Measurements from ENCODE around the gene CTTNBP2NL.
"Not testable (repeated sequence)": the region's sequence is repeated elsewhere in the genome, so short reads cannot be mapped to it uniquely, and the experiment has no call there.

CTTNBP2NL gene

DNA sequence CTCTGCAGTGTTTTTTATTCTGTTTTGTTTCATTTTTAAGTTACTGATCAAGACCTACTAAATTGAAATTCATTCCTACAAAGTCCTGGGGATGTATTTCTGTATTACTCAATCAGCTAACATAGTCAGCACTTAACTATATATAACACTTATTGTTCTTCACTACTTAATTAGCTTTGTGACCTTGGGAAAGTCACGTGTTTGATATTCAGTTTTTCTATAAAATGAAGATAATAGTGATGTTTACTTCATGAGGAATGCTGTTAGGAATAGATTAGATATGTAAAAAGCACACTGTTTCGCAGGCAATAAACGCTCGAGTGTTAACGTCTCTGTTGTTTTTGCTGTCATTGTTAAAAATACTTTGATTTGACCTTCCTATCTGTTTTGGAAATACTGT lies 44.6 kb downstream of the CTTNBP2NL start:
- Histone ChIP-seq H3K27me3 (no peaks in the 10 kb centered on the region), H3K27ac (no peak overlapping the region), H3K9ac (no peak overlapping the region), H3K4me1 (peaks cover 6% of the 10 kb centered on the region), H3K36me3 (peaks cover 7% of the 10 kb centered on the region; the same call in 1 of the 2 replicates), H3K4me3 (no peak overlapping the region), H3K9me3 (peaks cover 6% of the 10 kb centered on the region), H3K4me2 (no peak overlapping the region), H4K20me1 (no peaks in the 10 kb centered on the region)
- no peak for TF ChIP-seq Cebpa-rat (IDR thresholded peaks at IDR 0.05)

DNA sequence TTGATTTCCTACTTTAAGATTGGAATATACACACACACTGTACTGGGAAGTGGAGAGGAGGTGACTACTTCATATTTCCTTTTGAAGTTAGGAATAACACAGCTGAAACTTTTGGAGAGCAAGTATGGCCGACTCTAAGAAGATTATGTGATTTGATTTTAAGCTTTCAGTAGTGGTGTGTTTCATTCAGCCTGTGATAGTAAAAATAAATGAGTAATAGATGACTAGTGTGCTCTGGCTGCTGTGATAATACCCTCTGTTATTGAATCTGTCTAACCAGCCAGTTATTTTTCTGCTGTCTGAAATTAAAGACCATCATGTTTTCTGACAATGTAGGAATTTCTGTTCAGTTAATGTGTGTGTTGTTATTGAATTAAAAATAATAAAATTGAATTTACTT lies 48.3 kb downstream of the CTTNBP2NL start:
- Histone ChIP-seq H3K4me2 (no peak overlapping the region), H3K9me3 (no peaks in the 10 kb centered on the region), H3K27ac (no peak overlapping the region), H3K4me1 (no peaks in the 10 kb centered on the region), H3K27me3 (no peaks in the 10 kb centered on the region), H3K36me3 (peaks cover 6% of the 10 kb centered on the region; the same call in 1 of the 2 replicates), H4K20me1 (no peaks in the 10 kb centered on the region), H3K9ac (no peak overlapping the region), H3K4me3 (no peak overlapping the region)
- no peak for TF ChIP-seq Cebpa-rat (IDR thresholded peaks at IDR 0.05)

GRCh38 chr1:112445596-112445995 lies 49.6 kb downstream of the CTTNBP2NL start:
- Histone ChIP-seq H3K4me2 (no peak overlapping the region), H3K4me3 (no peak overlapping the region), H4K20me1 (no peaks in the 10 kb centered on the region), H3K27ac (no peak overlapping the region), H3K27me3 (no peaks in the 10 kb centered on the region), H3K4me1 (no peaks in the 10 kb centered on the region), H3K9me3 (no peaks in the 10 kb centered on the region), H3K36me3 (peaks cover 9% of the 10 kb centered on the region; the same call in 1 of the 2 replicates), H3K9ac (no peak overlapping the region)
- no peak for TF ChIP-seq Cebpa-rat (IDR thresholded peaks at IDR 0.05)

DNA sequence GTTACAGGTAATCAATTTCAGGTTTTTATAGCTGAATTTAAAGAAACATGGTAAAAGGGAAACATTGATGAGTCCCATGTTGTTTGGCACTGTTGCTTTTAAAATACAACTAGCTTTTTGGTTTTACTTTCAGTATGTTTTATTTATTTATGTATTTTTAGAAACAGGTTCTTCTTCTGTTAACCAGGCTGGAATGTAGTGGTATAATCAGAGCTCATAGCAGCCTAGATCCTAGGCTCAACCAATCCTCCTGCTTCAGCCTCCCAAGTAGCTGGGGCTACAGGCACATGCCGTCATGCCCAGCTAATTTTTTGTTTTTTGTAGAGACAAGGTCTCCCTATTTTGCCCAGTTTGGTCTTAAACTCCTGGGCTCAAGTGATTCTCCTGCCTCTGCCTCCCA lies 50.4 kb downstream of the CTTNBP2NL start:
- H3K36me3 ChIP-seq, result peaks cover 9% of the 10 kb centered on the region; the same call in 1 of the 2 replicates
- H3K9ac ChIP-seq, result no peak overlapping the region
- H3K4me1 ChIP-seq, result no peaks in the 10 kb centered on the region
- H3K9me3 ChIP-seq, result no peaks in the 10 kb centered on the region
- TF ChIP-seq Cebpa-rat (IDR thresholded peaks at IDR 0.05), result no peak
- H4K20me1 ChIP-seq, result no peaks in the 10 kb centered on the region
- H3K4me3 ChIP-seq, result no peak overlapping the region
- H3K27me3 ChIP-seq, result no peaks in the 10 kb centered on the region
- H3K4me2 ChIP-seq, result no peak overlapping the region
- H3K27ac ChIP-seq, result no peak overlapping the region

DNA sequence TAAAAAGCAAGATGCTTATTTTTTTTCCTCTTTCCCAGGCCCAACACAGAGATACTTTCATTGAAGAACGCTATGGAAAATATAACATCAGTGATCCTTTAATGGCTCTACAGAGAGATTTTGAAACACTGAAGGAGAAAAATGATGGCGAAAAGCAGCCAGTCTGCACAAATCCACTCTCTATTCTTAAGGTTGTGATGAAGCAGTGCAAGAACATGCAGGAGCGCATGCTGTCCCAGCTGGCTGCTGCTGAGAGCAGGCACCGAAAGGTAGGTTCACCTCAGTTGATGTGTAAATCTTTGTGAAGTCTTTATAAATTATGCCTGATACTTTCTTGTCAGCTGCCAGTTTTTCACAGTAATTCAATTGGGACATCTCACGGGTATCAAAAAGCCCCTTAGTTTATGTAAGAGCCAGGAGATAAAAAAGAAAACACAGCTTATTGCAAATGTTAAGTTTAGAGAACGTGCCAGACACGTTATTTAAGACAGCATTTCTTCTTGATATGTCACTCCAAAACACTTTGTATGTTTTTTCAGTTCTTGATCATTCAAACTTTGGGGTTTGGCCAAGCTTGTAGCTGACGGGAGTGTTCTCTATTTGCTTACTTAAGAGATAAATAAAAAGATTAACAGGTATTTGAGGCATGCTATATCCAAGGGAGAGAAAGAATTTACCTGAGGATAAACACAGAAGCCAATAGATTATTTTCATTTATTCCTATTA lies 53.1 kb downstream of the CTTNBP2NL start:
- TF ChIP-seq Cebpa-rat (IDR thresholded peaks at IDR 0.05), result no peak
- H3K9me3 ChIP-seq, result no peaks in the 10 kb centered on the region
- H3K4me3 ChIP-seq, result no peak overlapping the region

GRCh38 chr1:112449630-112449983 lies 53.6 kb downstream of the CTTNBP2NL start:
- no peak overlapping the region for H3K9ac ChIP-seq
- no peak overlapping the region for H3K4me3 ChIP-seq
- H4K20me1 ChIP-seq, result no peaks in the 10 kb centered on the region
- TF ChIP-seq Cebpa-rat (IDR thresholded peaks at IDR 0.05), result no peak
- H3K36me3 ChIP-seq, result peaks cover 28% of the 10 kb centered on the region
- no peak overlapping the region for H3K27ac ChIP-seq
- no peaks in the 10 kb centered on the region for H3K27me3 ChIP-seq
- H3K9me3 ChIP-seq, result no peaks in the 10 kb centered on the region
- H3K4me2 ChIP-seq, result no peak overlapping the region
- no peaks in the 10 kb centered on the region for H3K4me1 ChIP-seq

More for the DNA sequence above, 53.1 kb downstream of the CTTNBP2NL start:
- H3K4me1 ChIP-seq, result no peaks in the 10 kb centered on the region
- H3K4me2 ChIP-seq, result no peak overlapping the region
- H3K36me3 ChIP-seq, result peaks cover 23% of the 10 kb centered on the region
- H3K27ac ChIP-seq, result no peak overlapping the region
- no peak overlapping the region for H3K9ac ChIP-seq
- H4K20me1 ChIP-seq, result no peaks in the 10 kb centered on the region
- H3K27me3 ChIP-seq, result no peaks in the 10 kb centered on the region

DNA sequence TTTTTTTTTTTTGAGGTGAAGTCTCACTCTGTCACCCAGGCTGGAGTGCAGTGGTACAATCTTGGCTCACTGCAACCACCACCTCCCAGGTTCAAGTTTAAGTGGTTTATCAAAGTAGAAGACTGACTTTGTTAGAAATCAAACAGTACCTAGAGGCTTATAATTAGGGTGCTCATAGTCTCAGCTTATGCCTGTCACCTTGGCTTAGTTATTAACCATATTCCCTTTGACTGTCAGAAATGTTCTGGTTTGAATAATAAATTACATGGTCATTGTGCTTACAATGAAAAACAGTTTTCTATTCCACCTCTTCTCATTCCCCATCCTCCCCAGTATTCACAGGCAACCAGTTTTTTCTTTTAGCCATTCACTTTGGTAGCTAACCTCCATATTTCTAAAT lies 54.8 kb downstream of the CTTNBP2NL start:
- H3K9me3 ChIP-seq, result no peaks in the 10 kb centered on the region
- no peaks in the 10 kb centered on the region for H3K27me3 ChIP-seq
- no peak overlapping the region for H3K27ac ChIP-seq
- no peak for TF ChIP-seq Cebpa-rat (IDR thresholded peaks at IDR 0.05)
- H3K4me3 ChIP-seq, result no peak overlapping the region
- no peak overlapping the region for H3K9ac ChIP-seq
- H3K36me3 ChIP-seq, result peaks cover 39% of the 10 kb centered on the region
- no peaks in the 10 kb centered on the region for H3K4me1 ChIP-seq
- no peaks in the 10 kb centered on the region for H4K20me1 ChIP-seq
- no peak overlapping the region for H3K4me2 ChIP-seq

DNA sequence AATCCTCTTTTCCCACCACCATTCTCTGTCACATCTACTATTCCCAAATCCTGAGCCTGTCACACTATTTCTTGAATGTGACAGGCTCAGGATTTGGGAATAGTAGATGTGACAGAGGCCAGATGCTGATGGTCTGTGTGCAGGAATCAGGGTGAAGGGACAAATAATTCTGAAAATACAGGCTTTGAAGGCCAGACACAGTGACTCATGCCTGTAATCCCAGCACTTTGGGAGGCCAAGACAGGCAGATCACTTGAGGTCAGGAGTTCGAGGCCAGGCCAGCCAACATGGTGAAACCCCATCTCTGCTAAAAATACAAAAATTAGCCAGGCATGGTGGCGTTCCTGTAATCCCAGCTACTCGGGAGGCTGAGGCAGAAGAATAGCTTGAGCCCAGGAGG lies 55.3 kb downstream of the CTTNBP2NL start:
- not testable (repeated sequence) for H3K27ac ChIP-seq, H4K20me1 ChIP-seq, H3K9me3 ChIP-seq, H3K27me3 ChIP-seq, H3K9ac ChIP-seq, H3K4me2 ChIP-seq, H3K4me1 ChIP-seq, H3K4me3 ChIP-seq
- H3K36me3 ChIP-seq, result peaks cover 44% of the 10 kb centered on the region

DNA sequence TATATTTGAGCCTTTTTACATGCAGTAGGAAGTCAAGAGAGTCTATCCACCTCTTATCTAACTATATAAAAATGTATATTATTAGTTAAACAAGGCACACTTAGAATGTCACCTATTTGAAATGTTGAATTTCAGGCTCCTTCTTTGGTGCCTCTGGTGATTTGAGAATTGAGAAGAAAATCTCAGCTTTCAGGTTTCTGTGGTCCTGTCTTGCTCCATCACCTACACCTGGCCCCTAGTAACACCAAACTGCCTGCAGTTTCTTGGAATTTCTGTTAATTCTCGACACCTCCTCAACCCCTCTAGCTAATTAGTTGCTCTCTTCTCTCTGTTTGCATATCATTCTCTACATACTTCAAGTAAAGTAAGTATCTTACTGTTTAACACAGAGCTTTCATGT lies 57.9 kb downstream of the CTTNBP2NL start:
- H3K36me3 ChIP-seq, result peaks cover 62% of the 10 kb centered on the region
- H3K9me3 ChIP-seq, result no peaks in the 10 kb centered on the region
- H3K4me3 ChIP-seq, result no peak overlapping the region
- no peaks in the 10 kb centered on the region for H3K4me1 ChIP-seq
- H3K9ac ChIP-seq, result no peak overlapping the region
- no peak for TF ChIP-seq Cebpa-rat (IDR thresholded peaks at IDR 0.05)
- H3K27me3 ChIP-seq, result no peaks in the 10 kb centered on the region
- H3K4me2 ChIP-seq, result no peak overlapping the region
- H4K20me1 ChIP-seq, result no peaks in the 10 kb centered on the region
- no peak overlapping the region for H3K27ac ChIP-seq

GRCh38 chr1:112454316-112454715 lies 58.3 kb downstream of the CTTNBP2NL start:
- H4K20me1 ChIP-seq, result no peaks in the 10 kb centered on the region
- H3K36me3 ChIP-seq, result peaks cover 58% of the 10 kb centered on the region
- no peak for TF ChIP-seq Cebpa-rat (IDR thresholded peaks at IDR 0.05)
- H3K9me3 ChIP-seq, result no peaks in the 10 kb centered on the region
- no peak overlapping the region for H3K4me2 ChIP-seq
- no peaks in the 10 kb centered on the region for H3K27me3 ChIP-seq
- no peaks in the 10 kb centered on the region for H3K4me1 ChIP-seq
- no peak overlapping the region for H3K27ac ChIP-seq
- H3K4me3 ChIP-seq, result no peak overlapping the region
- no peak overlapping the region for H3K9ac ChIP-seq

GRCh38 chr1:112457241-112457640 lies 61.2 kb downstream of the CTTNBP2NL start:
- TF ChIP-seq Cebpa-rat (IDR thresholded peaks at IDR 0.05), result no peak
- Histone ChIP-seq H3K27ac (no peak overlapping the region), H3K4me1 (no peaks in the 10 kb centered on the region), H4K20me1 (no peaks in the 10 kb centered on the region), H3K9ac (no peak overlapping the region), H3K9me3 (no peaks in the 10 kb centered on the region), H3K4me2 (no peak overlapping the region), H3K27me3 (no peaks in the 10 kb centered on the region), H3K4me3 (no peak overlapping the region), H3K36me3 (peaks cover 55% of the 10 kb centered on the region)

Measured in BLaER1 (cell line).